Activated T-cell treated with anti-CD3 and anti-CD28 coated beads for 24 hours (primary cell): ENCODE measurements around the gene CFAP100.

ENCODE experiments used
- DNase-seq: peaks from one replicate; pipeline ENCODE4 v3.0.0-alpha.2; 2020; ENCODE audit warnings: low read depth

The CFAP100 gene

GRCh38 chr3:126422571-126423091 lies 27.9 kb downstream of the CFAP100 start:
- DNase-seq, result no peak

GRCh38 chr3:126423191-126424038 lies 28.7 kb downstream of the CFAP100 start:
- no peak for DNase-seq

- no peak for DNase-seq
Observed at GRCh38 chr3:126424039-126424717, 29.5 kb downstream of the CFAP100 start.

- DNase-seq, result no peak
Observed at GRCh38 chr3:126424751-126425150, 30.0 kb downstream of the CFAP100 start.

GRCh38 chr3:126431103-126431534 lies 36.4 kb downstream of the CFAP100 start:
- no peak for DNase-seq

- DNase-seq, result no peak
Observed at GRCh38 chr3:126432361-126433104, 37.8 kb downstream of the CFAP100 start.

- no peak for DNase-seq
Observed at GRCh38 chr3:126433105-126433430, 38.4 kb downstream of the CFAP100 start.

- DNase-seq, result no peak
Observed at GRCh38 chr3:126433496-126434263, 39.0 kb downstream of the CFAP100 start.

GRCh38 chr3:126434264-126434590 lies 39.5 kb downstream of the CFAP100 start:
- DNase-seq, result no peak

- DNase-seq, result no peak
Observed at GRCh38 chr3:126434931-126435411, 40.3 kb downstream of the CFAP100 start.

- DNase-seq, result no peak
Observed at GRCh38 chr3:126435456-126436315, 41.0 kb downstream of the CFAP100 start.

GRCh38 chr3:126436826-126437717 lies 42.4 kb downstream of the CFAP100 start:
- DNase-seq, result no peak

GRCh38 chr3:126438186-126438585 lies 43.5 kb downstream of the CFAP100 start:
- DNase-seq, result no peak

- DNase-seq, result no peak
Observed at GRCh38 chr3:126438746-126439145, 44.0 kb downstream of the CFAP100 start.

GRCh38 chr3:126439346-126439967 lies 44.7 kb downstream of the CFAP100 start:
- no peak for DNase-seq

- no peak for DNase-seq
Observed at GRCh38 chr3:126439968-126440708, 45.4 kb downstream of the CFAP100 start.

GRCh38 chr3:126440709-126440995 lies 45.9 kb downstream of the CFAP100 start:
- DNase-seq, result no peak

- no peak for DNase-seq
Observed at GRCh38 chr3:126441256-126441880, 46.7 kb downstream of the CFAP100 start.
